ENCODE data around the gene DNMBP. TPM values are rescaled to one million over a fixed set of nuclear protein-coding genes. Genes with fewer than 3 reads are reported as not detected.

DNMBP gene
- total and polyA plus RNA-seq, 2 of the 8 experiments (the other 6 are each of a cell fraction or from before 2014, with no cell fraction given) = 19.1 to 26.4 TPM

- TF ChIP-seq CTBP2 (IDR thresholded peaks at IDR 0.05; ENCODE audit: borderline replicate concordance, insufficient read depth, insufficient read length, low read length) = no peak
Observed at GRCh38 chr10:99994801-99995200, 14.9 kb downstream of the DNMBP start (continued).

All from H1 (cell line).